GF-D8 (cell line): ENCODE results near the gene MPO.

ENCODE experiments used
- DNase-seq: peaks from one replicate; lab custom pipeline; 2025; lab: John Stamatoyannopoulos, UW

Gene MPO

DNA sequence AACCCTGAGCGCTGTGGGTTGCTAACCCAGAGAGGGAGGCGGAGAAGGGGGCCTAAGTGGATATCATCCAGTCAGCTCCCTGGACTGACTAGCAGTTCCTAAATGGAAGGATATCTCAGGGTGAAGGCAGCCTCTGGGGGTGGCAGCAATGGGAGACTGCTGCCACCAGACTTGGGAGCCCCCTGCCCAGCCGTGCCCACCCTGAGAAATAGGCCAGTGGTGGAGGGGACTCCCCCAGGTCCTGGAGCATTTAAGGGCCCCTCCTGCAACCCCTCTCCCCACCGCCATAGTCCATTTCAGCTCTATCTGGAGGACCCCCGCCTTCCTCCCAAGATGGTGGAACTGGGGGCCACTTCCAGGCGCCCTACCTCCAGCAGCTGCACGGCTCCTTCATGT is 39.4 kb upstream of the MPO start:
- no peak for DNase-seq

DNA sequence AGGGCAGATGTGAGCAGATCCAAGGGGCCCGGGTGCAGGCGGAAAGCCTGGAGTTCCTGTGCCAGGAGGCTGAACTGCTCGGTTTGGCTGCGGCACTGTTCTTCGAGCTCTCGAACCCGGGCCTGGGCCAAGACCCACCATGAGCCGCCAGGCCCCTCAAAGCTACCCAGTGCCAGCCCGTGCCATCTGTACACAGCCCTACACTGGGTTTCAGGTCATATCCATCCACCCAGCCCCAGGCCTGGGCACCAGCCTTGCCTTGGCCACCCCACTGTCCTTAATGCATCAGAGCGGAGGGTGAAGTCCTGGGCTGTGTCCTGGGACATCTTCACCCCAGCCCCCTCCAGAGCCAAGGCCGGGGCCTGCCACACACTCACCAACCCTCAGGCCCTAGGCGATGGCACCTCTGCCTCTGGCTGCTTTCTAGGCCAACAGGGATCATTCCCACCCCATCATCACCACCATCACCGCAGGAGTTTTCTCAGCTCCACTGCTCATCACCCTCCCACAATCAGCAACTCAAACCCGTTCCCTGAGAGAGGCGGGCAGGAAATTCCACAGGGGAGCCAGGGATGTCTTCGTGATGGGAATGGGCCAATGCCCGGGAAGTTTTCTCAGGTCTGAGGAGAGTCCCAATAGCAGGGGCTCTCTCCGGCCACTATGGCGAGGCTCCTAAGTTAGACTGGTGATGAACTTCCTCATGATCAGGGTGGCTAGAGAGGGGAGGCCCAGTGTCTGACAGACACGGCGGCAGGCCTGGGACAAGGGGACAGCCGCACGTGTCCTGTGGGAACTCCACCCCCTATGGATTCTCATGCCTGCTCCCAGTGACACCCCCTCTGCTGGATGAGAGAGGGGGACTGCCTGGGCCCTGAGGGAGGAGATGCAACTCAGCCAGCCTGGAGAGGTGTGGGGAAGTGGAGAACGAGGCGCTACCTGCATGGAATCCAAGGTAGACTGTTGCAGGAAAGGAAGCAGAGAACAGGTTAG is 38.7 kb upstream of the MPO start:
- no peak for DNase-seq

DNA sequence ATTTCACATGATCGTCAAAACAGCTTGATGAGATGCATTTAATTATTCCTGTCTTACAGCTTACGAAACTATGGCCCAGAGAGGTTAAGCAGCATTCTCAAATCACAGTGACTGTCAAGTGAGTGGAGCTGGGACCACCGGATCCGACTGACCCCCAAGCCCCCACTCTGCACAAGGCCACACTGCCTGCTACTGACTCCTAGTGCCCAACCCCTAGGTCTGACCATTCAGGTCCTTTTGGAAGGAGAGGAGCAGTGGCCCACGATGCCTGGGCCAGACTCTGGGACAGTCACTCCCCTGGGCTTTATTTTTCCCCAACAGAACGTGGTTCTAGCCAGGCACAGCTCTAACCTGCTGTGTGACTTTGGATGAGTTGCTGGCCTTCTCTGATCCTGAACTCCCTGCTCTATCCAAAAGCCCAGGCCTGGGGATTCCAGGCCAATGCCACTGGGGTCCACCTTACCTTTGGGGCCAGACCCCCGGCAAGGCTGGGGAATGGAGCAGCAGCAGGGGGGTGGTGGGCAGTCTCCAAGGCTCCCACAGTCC is 38.0 kb upstream of the MPO start:
- no peak for DNase-seq

DNA sequence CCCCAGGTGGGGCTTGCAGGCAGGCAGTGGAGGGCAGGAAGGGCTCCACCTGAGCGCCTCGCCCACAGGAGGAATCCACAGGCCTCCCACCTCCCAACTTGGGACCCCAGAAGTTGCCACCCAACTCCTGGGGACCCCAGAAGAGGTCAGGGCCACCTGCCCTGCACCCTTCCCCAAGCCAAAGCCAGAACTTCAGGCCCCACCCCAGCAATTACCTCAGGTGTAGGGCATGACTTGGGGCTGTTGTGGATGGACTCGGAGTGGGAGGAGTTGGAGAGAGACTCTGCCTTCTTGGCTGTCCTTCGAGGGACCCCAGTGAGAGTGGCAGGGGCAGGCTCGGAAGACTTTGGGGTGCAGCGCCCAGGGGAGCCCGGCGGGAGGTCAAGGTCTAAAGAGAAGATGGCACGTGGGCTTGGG is 37.3 kb upstream of the MPO start:
- DNase-seq: no peak

DNA sequence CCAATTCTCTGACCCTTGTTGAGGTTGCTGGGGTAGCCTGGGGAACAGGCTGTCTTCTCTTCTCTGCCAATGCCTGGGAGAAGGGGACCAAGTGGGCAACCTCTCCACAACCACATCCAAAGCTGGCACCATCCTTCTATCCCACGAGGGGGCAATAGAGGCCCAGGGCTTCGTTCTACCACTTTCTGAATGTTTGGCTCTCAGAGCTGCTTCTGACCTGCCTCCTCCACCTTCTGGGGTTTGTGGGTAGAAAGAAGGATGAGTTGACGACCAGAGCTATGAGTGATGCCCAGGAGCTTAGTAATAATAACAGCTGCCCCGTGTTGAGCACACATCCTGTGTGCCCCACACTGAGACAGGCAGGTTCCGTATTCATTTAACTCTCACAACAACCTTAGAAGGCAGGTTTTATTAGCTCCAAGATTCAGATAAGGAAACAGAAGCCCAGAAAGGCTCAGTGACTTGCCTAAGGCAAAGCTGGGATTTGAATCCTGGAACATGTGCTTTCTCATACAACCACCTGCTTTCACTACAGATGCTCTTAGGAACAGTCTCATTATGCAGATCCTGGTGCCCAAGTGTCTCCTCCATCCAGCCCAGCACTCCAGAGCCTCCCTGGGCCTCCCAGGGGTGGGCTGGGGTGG is 36.8 kb upstream of the MPO start:
- no peak for DNase-seq

DNA sequence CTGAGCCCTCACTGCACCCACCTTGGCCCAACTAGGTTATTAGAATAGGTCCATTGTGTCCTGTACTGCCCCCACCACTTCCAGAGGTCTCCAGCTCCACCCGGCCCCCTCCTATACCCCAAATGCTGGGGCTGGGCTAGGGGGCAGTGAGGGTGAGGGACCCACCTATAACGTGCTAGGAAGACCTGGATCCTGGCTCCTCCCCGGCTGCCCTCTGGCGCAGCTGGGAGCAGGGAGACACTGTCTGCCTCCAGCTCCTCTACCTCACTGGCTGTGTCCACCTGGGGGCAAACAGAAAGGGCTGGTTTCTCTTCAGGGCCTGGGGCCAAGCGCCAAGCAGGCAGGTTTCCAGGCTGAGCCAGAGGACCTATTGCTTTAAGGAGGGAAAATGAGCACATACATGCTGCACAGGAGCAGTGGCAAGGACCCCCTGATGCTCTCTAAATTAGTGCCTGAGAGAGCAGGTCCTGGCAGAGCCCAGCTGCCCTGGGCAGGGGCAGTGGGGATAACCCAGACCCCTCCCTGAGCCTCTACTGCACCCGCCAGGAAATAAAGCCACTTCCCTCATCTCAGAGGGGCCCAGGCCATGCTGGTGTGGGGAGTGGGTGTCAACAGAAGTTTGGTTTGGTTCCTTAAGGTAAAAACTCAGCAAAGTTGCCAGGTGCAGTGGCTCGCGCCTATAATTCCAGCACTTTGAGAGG is 35.7 kb upstream of the MPO start:
- DNase-seq: no peak

DNA sequence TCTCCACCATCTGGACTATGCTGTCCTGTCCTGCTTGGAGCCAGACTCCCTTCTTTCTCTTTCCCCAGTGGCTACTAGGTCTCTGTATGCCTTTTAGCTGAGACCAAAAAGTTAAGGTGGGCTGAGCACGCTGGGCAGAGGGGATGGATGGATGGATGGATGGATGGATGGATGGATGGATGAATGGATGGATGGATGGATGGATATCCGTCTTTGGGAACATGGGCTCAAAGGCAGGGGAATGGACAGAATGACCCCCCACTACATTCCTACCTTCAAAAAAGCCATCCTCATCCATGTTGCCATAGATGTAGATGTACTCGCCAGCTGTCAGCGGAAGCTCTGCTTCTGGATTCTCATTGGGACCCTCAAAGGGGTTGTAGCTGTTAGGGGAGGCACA is 35.0 kb upstream of the MPO start:
- no peak for DNase-seq

DNA sequence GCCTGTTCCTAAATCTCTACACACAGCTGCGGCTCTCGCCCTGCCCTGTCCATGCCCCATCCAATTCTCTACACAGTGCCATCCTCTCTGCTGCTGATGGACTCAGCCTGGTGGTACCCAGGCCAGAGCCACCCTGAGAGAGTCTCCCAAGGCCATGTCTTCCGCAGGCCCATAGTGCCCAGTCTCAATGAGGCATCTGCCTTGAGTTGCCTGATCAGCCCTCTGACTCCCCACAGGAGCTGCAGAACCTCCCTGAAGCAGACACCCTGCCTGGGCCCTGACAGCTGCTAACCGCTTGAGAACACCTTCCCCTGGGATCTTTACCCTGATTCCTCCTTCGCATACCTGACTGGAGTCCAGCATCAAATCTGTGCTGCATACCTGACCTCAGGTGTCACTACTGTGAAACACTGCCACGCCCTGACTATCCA is 34.6 kb upstream of the MPO start:
- DNase-seq: no peak

DNA sequence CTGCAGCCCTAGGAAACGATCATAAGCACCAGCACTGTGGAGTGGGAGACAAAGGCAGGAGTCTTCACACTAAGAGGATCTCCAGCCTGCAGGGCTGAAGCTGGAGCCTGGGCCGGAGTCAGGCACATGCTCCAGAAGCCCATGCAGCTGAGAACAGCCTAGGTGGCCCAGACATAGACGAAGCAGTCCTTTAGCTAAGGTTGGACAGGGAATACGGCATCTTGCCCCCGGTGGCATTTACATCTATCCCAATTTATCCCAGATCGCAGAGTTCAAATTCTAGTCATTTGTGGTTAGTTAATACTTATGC is 33.9 kb upstream of the MPO start:
- DNase-seq: no peak

DNA sequence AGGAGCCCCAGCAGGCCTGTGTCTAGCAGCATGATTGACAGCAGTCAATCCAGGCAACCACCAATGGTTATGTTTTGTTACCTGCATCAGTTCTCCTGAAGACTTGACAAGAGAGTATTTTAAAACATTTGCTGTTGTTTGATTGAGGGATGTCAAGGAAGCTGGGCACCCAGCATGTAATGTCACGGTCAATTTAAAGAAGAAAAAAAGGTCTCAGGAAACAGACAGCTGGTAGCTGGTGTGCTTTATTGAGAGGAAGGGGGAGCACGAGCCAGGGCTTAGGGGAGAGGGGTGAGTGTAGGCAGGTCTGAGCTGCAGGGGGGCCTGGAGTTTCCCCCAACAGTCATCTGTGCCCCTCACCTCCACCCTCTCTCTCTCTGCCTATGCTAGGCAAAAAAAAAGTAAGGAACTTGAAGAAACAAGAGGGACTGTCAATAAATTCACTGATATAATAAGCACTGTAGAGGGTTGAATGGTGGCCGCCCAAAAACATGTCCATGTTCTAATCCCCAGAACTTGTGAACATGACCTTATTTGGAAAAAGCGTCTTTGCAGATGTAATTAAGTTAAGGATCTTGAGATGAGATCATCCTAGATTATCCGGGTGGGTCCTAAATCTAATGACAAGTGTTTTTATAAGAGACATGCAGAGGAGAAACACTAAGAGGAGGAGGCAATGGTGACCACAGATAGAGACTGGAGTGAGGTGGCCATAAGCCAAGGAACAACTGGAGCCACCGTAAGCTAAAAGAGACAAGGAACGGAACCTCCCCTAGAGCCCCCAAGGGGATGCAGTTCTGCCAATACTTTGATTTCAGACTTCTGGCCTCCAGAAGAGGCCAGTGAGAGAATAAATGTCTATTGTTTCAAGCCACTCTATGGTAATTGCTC is 33.3 kb upstream of the MPO start:
- DNase-seq: no peak

DNA sequence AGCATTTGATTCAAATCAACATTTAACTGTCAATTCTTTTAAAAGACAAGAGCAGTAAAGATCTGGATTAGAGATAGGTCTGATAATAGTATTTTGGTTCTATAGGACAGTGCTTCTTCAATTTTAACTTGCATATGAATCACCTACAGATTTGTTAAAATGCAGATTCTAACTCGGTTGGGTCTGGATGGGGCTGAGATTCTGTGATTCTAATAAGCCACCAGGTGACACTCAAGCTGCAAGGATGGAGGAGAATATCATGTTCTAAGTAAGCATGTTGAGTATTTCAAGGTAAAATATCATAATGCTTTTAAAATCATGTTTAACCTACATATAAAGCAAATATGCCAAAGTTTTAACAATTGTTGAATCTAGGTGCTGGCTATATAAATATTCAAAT is 32.1 kb upstream of the MPO start:
- DNase-seq: no peak

DNA sequence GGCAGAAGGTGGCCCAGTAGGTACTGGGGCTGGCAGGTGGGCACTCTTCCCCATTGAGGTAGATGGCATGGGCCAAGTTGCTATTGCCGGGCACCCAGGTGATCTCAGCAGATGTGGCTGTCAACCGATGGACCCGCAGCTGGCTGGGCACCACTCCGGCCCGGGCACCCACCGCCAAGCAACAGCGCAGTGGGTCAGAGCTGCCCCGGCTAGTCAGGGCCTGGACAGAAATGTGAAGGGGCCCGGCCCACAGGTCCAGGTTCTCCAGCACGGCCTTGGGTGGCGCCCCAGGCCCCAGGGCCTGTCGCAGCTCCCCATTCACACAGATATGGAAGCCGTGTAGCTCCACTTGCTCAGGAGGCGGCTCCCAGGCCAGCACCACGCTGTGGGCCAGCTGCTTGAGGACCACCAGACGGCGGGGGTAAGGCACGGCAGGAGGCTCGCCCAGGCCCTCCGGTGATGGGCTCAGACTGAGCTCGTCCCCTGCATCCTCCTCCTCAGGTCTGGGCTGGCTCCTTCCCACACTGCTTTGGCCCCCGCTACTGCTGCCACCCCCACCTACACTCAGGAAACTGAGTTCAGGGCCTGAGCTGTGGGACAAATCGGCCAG is 31.4 kb upstream of the MPO start:
- no peak for DNase-seq

DNA sequence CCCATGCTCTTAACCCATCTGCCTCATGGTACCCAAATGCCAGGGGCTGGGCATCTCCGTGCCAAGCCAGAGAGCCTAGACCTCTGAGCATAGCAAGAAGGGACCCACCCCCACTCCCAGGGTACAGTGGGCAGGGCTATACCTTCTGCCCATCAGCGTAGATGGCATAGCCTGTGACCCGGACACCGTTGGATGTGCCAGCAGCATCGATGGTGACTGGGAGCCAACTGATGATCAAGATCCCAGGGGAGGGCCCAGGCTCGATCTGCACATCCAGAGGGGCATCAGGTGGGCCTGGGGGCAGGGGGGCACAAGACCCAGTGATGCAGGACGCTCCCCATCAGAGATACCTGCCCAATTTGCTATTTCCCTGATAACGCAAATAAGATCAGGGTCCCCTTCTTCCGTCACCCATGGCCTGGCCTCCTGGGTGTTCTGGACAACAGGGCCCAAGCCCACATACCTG is 30.7 kb upstream of the MPO start:
- no peak for DNase-seq

DNA sequence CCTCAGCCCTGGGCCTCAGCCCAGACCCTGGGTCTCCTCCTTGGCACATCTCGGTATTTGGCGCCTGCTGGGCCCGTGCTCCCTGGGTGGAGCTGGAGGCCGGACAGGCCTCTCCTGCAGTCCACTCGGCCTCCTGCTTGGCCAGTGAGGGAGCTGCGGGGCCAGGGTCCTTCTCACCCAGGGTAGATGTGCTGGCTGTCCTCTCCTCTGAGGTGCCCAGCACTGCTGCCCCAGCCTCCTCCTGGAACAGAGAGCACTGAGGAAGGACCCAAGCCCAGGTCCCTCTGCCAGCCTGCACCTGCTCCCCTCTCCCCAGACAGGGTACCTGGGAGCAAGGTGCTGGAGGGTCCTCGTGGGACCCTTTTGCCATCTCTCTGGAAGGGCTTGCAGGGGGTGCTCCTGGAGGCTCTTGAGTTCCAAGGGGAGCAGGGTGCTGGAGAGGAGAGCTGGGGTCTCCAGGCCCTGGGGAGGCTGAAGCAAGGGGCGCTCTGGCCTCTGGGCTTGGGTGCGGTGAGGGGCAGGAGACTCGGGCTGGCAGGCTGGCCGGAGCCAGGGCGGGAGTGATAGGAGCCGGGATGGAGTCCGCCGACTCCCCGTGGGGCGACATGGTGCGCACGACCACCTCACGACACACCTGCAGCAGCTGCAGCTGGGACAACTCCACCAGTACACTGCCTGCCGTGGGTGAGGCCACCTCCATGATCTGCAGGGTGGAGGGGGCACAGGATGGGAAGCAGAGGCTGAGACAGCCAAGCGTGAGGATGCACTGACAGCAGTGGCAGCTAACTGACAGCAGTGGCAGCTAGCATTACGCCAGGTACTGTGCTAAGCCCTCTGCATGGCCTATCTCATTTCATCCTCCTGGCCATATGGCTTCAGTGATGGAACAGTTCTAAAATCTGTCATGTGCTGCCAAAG is 30.0 kb upstream of the MPO start:
- no peak for DNase-seq

DNA sequence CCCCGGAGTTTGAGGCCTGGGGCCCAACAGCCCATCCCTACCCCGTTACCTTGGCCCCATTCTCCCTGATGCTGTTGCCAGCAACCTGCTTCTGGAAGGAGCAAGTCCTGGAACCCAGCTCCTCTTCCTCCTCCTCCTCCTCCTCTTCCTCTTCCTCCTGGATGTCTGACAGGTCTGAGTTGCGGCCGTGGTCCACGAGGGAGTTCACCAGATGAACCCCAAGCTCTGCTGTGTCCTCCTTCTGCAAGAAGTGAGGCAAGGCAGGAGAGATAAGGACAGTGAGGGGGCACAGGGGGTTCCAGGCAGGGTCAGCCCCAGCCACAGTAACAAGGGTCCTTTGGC is 29.2 kb upstream of the MPO start:
- no peak for DNase-seq

DNA sequence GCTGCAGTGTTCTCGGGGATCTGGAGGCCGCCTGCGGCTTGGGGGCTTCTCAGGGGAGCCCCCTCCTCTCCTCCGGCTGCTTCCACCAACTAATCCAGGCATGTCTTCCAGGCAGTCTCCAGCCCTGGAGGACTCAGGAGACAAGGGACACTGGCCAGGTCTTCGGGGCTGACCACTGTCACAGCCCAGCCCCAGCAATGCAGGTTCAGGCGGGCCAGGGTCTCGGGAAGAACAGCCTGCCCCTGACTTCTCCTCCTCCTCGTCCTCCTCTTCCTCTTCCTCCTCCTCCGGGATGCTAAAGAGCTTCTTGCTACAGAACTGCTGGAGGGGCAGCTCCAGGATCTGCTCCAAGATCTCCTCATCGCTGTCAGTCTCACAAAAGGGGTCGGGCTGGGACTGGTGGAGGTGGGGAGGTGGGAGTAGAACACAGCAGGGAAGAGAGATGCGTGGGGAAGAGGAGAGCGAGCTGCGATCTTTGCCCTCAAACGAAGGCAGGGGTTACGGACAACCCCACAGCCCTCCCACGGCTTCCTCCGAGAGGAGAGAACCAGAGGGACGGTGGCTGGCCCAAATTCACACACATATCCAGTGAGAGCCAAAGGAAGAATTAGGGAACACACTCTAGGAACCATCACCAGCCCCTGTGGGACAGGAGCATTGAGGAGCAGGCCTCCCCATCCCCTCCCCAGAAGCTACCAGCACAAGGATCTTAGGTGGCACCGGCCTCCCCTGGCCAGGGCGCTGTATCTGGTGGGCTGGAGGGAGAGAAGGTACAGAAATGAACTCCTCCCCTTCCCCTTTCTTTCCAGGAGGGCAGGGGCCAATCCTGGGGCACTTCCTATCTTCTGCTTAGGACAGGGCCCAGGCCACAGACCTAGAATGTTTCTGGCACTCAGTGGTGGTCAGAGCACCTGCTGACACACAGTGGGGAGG is 28.5 kb upstream of the MPO start:
- DNase-seq: no peak

DNA sequence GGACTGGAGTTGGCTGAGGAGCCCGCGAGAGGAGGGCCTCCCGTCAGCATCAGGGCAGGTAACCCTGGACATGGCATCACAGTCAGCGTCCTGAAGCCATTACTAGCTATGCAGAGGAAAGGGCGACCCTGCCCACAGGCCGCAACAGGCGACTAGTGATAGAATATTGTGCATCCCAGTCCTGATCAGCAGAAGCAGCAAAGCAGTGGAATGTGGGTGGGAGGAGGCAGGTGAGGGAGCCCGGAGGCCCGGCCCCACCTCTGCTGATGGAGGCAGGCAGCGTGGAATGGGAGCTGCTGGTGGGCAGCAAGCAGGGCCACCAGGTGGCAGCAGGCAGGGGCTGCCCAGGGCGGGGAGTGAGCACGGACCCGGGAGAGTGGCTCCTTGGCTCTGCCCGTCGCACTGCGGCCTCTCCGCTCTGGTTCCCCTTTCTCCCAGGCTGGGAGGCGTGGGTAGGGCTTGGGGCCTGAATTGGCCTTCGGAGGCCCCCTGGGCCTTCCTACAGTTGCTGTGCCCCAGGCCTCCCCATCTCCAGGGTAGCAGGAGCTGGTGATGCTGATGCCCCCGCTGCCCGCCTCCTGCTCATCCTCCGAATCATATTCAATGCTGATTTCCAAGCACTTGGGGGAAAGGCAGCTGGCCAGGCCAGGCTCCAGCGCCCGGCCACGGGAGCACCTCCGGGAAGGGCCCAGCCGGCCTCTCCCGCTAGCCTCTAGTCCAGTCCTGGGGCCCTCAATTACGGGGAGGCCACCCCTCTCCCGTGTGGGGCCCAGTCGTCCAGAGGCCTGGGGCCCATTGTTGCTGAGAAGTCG is 27.6 kb upstream of the MPO start:
- no peak for DNase-seq
